NCI-H446 (cell line): ENCODE data around the gene TEX13C.
"Not testable (repeated sequence)": the region's sequence is repeated elsewhere in the genome, so short reads cannot be mapped to it uniquely, and the experiment has no call there.

Experiments used
- DNase-seq, 2 experiments: peaks; one replicate each; lab custom pipeline; 2025; lab: John Stamatoyannopoulos, UW

TEX13C gene

DNA sequence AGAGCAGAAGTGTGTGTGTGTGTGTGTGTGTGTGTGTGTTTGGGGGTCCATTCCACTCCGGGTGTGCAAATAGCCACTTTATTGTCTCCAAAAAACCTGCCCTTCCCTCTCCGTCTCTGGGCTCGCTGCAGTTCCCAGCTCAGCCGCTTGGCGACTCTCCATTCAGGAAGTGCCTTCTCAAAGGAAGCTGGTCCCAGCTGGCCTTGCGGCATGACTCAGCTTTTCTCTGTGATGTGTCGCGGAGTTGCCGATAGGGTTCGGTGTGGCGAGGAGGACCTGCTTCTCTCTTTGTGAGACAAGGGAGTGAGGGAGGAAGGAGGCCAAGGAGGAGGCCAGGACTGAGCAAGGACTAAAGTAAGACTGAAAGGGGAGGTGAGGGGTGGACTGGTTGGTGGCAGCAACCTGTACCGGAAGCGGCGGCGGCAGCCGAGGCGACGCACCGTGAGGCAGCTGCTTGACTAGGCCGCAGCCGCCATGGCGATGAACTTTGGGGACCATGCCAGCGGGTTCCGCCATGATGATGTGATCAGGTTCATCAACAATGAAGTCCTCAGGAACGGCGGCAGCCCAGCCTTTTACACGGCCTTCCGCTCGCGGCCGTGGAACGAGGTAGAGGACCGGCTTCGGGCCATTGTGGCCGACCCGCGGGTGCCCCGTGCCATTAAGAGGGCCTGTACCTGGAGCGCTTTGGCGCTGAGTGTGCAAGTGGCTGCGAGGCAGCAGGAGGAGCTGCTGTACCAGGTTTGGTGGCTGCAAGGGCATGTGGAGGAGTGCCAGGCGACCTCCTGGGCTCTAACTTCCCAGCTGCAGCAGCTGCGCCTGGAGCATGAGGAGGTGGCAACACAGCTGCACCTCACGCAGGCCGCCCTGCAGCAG, at the start of gene TEX13C:
TEX13C (plus strand) TSS at position 226 of the 876 bp plus-strand sequence; CDS start at position 475, 249 bp downstream.
- no peak for DNase-seq

DNA sequence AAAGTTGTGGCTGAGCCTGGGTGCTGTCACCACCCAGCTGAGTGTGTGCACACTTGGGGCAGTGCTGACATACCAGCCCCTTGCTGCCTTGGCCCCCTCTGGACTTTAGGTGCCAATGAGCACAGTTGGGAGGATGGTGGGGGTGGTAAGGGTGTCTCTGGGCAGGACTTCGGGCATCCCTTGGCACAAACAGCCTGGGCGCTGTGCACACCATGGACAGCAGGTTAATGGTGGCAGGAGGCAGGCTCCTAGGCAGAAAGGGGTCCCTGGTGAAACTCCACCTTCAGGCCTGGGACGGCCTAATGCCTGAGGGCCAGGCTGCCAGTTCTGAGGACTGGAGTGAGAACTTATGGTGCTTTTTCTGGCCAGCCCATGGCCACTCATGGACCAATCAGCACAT, 32.4 kb upstream of the TEX13C start:
- DNase-seq, result no peak

DNA sequence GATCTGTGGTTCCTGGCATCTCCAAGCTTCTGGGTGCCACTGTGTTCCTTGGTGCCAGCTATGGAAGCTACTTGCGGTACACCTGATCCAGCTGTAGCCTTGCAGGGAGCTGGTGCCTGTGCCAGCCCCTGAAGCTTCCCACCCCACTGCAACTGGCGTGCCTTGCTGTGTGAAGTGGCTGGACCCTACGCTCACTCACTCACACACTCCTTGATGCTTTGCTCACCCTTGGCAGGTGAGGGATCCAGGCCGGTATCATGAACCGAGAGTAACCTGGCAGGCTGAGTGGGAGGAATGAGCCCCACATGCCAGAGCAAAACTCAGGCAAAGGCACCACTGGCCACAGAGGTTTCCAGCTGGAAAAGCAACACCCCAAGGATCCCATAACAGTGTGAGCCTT, 31.3 kb upstream of the TEX13C start:
- no peak for DNase-seq

DNA sequence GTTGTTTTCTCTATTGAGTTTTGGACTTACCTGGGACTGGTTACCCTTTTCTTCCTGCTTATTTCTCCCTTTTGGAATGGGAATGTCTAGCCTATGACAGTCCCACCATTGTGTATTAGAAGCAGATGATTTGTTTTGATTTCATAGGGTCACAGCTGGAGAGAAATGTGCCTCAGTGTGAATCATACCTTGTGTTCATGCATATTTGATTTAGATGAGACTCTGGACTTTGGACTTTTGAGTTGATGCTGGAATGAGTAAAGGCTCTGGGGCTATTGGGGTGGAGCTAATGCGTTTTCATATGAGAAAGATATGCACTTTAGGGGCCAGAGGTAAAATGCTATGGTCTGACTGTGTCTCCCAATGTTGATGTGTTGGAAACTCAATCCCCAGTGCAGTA, 30.5 kb upstream of the TEX13C start:
- DNase-seq, result no peak

DNA sequence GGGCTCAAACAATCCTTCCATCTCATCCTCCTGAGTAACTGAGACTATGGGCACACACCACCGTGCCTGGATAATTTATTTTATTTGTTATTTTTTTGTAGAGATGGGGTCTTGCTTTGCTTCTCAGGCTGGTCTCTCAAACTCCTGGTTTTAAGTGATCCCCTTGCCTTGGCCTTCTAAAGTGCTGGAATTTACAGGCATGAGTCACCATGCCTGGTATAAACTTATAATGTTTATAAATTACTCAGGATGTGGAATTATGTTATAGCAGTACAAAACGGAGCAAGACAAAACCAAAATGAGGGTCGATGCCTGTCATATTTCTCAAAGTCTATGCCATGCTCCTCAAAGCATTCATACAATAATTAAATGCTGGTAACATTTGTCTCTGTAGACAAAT, 29.8 kb upstream of the TEX13C start:
- DNase-seq, result no peak

DNA sequence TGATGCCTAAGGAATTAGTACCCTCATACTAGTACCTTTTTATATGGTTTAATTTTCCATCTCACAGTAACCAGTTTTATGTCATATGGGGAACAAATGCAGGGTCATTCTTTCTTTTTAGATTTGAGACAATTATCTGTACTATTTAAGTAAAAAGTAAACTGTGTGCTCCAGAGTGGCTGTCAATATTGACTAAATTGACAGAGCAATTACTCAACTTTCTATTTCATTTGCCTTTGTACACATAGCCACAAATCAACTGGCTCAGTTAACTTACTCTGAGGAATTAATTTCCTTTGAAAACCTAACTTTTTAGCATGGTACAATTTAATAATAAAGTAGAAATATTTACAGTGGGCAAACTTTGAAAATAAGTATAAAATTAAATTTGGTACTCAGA, 28.5 kb upstream of the TEX13C start:
- DNase-seq, result no peak

DNA sequence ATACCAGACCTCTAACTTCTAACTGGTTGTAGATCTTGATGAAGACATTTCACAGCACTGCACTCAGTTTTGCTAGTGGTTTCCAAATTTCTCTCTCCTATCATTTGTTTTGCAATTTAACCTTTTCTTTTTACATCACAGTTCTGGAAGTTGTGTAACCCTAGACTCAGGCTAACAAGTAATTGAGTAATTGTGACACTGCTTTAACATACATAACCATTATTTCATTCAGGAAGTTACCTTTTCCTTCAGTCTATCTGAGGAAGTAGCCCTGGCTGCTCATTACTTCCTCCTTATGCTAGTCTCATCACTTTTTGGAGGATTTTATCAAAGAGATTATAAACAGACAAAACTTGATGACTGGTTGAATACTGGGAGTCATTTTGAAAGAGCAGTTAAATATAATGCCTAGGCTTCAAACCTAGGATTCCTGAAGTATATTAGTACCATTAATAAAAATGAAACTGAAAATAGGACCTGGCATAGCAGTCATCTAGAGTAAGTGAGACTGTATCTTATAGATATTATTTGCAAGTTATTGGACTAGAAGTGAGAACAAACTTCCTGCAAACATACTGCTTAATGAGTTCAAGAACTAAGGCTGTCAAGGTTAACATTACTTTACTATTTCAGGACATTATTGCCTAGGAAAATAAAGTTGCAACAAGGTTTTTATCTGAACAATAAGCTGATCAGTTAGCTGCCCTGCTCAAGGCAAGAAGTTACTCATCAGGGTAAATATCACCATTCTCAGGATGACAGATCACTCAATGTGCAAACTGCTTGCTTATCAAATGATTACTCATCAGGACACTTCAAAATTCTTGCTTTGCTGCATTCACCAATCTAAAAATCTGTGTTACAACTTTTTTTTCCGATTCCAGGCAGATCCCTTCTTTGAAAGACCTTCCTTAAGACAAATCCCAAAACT, 25.6 kb upstream of the TEX13C start:
- no peak for DNase-seq

DNA sequence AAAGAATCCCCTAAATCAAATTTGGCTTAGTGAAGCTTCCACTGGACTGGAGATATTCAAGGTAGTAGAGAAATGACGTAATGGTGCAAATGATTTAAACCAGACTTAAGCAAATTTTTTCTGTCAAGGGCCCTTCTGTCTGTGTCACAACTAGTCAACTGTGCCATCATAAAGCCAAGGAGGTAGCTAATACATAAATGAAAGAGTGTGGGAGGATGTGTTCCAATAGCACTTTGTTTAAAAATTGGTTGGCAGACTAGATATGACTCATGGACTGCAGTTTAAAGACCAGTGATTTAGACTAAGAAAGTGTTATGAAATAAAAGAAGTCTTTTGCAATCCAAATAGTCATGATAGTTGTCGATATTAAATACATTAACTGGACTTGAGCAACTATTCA, 24.3 kb upstream of the TEX13C start:
- DNase-seq, result no peak

DNA sequence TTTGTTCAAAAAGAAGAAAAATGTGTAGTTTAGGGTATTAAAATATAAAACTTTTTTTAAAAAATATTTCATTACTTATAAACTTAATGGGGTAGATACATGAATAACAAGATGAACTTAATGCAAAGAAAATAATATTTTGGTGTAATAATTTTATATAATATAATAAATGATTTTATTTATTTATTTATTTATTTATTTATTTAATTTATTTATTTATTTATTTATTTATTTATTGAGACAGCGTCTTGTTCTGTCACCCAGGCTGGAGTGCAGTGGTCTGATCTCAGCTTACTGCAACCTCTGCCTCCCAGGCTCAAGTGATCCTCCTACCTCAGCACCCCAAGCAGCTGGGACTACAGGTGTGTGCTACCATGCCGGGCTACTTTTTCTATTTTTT, 20.8 kb upstream of the TEX13C start:
- DNase-seq, result no peak

DNA sequence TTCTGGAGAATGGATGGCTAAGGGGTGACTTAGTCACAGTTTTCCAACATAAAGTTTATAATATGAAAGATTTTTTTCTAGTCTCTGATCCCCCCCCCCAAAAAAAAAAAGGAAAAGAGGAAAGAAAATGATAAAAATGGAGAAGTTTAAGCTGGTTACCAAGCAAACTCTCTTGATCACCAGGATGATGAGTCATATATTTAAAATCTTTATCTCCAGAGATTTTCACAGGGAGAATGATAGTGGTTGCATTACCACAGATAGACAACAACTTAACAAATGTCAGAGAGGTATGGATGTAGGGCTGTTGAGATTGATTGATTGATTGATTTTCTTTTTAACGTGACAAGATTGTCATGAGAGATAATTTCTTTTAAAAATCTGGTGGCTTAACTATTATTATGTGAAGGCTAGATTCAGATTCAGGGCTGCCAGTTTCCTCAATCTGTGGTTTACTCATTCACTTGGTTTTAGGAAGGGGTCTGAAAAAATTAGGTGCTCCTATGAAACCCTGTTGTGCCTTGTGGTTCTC, 13.3 kb upstream of the TEX13C start:
- no peak for DNase-seq

DNA sequence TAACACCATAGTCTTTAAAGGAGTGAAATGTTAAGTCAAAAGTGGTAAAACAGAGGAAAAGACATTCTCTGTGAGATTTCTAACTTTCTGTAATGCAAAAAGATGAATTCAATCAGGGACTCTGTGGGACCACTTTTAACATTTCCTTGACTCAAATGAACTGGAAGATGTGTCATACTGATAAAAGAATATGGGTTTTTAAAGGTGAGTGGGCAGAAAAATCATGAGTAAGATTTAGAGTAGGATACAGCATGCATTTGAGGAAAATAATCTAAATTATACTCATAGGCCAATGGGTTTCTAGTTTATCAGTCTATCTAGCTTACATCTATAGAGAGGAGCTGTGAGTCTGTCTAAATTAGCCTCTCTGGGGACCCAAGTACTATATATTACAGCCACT, 11.0 kb upstream of the TEX13C start:
- no peak for DNase-seq

DNA sequence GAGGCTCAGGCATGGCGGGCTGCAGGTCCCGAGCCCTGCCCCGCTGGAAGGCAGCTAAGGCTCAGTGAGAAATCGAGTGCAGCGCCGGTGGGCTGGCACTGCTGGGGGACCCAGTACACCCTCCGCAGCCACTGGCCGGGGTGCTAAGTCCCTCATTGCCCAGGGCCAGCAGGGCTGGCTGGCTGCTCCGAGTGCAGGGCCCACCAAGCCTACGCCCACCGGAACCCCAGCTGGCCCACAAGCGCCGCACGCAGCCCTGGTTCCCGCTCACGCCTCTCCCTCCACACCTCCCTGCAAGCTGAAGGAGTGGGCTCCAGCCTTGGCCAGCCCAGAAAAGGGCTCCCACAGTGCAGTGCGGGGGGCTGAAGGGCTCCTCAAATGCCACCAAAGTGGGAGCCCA, 505 bp upstream of the TEX13C start:
- not testable (repeated sequence) for DNase-seq

DNA sequence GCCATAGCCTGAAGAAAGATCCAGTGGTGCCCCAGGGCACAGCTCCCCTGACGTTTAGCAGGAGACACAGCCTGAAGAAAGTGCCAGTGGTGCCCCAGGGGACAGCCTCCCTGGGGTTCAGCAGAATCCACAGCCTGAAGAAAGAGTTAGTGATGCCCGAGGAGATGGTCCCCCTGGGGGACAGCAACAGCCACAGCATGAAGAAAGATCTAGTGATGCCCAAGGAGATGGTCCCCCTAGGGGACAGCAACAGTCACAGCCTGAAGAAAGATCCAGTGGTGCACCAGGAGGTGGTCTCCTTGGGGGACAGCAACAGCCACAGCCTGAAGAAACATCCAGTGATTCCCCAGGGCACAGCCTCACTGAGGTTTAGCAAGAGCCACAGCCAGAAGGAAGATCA, 2.8 kb downstream of the TEX13C start:
- DNase-seq, result no peak

DNA sequence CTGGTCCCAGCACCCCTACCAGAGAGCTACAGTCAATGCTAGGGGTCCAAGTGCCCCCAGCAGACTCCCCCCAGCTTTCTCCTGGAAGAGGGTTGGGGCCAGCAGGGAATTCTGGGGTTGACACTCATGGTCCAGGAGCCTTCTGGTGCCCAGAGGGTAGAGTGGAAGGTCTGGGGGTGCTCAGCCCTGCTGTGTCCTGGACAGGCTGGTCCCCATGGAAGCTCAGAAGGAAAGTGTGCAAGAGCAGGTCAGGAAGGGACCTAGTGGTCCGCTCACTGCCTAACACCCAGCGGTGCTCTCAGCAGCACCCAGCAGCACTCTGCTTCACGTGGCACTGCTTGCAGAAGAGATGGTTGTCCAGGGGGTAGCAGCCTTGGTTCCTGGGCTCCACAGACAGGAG, 6.9 kb downstream of the TEX13C start:
- no peak for DNase-seq

DNA sequence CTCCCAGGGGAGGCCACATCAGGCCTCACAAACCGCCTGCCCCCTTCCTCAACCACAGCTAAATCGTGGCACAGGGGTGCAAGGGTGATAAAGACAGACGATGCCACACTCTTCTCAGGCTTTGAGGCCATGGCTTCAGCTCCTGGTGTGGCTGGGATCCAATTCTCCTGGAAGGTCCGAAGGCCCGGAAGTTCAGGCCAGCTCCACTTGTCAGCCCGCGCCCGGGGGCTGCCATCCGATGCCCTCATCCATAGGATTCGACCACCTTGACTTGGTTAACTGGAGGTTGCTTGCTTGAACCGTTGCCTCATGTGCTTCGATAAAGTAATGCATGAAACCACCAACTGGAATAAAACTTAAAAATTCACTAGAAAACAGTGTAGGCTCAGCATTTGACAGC, 8.2 kb downstream of the TEX13C start:
- DNase-seq, result no peak

DNA sequence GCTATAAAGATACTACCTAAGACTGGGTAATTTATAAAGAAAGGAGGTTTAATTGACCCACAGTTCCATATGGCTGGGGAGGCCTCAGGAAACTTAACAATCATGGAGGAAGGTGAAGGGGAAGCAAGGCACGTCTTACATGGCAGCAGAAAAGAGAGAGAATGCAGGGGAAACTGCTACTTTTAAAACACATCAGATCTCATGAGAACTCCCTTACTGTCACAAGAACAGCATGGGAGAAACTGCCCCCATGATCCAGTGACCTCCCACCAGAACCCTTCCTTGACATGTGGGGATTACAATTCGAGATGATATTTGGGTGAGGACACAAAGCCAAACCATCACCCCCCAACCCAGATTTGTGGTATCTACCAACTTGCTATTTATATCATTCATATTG, 13.9 kb downstream of the TEX13C start:
- DNase-seq, result no peak

DNA sequence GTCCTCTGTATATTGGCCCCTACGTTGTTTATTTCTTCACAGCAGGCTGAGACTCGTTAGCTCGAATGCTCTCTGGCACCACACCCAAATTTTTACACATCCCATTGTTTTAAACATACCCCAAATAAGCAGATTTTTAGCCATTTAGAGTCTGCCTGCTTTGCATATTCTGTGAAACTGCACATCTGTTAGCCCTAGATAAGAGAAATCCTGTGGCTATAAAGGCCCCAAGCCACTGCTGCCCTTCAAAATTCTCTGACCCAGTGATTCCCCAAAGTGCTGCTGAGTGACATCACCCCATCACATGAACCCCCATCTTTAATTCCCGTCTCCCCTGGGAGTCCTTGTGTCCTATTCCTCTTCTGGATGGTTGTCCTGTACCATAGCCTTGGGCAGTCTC, 20.8 kb downstream of the TEX13C start:
- DNase-seq, result no peak

DNA sequence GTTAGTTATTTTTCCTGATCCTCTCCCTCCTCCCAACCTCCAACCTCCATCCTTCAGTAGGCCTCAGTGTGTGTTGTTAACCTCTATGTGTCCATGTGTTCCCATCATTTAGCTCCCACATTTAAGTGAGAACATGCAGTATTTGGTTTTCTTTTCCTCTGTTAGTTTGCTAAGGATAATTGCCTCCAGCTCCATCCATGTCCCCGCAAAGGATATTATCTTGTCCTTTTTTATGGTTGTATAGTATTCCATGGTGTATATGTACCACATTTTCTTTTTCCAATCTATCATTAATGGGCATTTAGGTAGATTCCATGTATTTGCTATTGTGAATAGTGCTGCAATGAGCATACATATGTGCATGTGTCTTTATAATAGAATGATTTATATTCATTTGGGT, 54.5 kb downstream of the TEX13C start:
- no peak for DNase-seq
